Retina (tissue), 1 donor: Measurements from ENCODE around the gene SPOUT1.

Experiments used
- DNase-seq: peaks from one replicate; pipeline ENCODE4 v3.0.0-alpha.2; 2016

SPOUT1 gene

DNA sequence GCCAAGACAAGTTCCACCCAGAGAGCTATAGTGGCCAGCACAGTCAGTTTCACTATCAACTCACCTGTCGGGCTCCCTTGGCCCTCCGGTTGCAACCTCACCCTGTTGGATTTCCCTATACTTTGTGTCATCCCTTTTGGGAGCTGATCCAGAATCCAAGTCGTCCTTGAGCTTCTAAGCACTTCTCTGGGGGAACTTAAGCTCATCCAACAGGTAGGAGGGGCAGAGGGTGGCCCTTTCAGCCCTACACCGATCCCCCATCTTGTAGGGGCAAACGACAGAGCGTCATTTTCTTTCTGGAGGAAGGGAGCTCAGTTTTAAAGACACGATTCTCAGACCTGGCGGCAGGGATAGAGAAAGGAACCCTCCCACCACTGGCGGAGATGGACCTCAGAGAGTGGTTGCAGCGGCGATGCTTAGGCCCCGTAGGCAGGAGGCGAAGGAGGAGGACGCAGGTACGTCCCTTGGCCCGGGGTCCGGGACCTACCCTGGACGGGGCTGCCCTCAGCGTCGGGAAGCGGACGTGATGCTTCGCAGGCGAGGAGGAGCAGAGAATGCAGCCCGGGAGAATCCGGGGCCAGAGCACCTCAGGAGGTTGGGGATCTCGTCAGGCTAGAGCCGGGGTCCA, 58.4 kb downstream of the SPOUT1 start:
- no peak for DNase-seq

- no peak for DNase-seq
Measured at GRCh38 chr9:128770286-128771030, 59.1 kb downstream of the SPOUT1 start.
